ENCODE measurements around the gene PCID2.
A peak's percentile ranks its signal among the peaks of the same experiment; 100 is the strongest.

The PCID2 gene

DNA sequence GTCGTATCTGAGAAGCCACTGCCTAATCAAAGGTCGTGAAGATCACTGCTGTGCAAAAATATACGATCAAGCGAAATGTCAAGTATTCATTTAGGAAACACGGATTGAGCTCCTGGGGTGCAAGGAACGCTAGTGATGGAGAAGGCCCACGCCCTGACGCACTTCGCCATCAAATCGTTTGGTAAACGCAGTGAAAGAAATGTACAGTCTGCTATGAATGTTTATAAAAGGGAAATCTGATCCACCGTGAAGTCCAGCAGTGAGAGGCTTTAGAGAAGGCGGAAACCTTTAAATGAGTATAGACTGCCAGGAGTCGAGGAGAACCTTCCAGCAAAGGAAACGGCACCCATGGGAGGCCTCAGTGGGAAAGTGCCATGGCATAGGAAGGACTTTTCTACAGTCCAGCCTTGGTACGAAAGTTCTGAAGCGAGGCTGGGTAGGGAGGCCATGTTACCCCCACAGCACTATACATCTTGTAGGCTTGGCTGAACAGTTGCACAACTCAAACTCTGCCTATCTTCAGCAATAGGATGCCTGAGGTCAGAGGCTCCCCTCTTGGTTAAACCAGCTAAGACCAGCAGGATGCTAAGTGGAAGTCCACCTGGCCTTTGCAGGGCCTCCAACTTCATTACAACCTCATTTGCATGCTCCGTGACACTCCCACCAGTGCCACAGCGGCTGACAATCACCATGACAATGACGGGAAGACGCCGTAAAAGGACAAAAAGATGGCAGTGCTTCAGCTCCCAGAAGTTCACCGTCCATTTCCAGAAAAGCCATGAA is 20.4 kb downstream of the PCID2 start:
- DNase-seq (ENCODE audit: extremely low read depth in 1 of 2, low read depth in 1 of 2) = no peak

DNA sequence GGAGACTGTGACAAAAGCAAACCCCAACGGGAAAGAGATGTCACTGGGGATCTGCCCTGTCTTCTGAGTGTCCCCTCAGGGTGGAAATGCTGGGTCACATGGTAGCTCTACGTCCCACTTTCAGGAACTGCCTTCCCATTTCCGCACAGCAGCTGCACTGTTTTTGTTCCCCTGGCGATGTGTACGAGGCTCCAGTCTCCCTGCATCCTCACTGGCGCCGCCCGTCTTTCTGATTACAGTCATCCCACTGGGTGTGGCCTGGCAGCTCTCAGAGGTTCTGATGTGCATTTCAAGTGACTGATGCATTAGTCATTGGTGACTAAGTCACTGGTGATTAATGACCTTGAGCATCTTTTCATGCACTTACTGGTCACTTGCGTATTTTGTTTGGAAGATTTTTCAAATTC is 21.2 kb downstream of the PCID2 start:
- DNase-seq (ENCODE audit: extremely low read depth in 1 of 2, low read depth in 1 of 2) = no peak

DNA sequence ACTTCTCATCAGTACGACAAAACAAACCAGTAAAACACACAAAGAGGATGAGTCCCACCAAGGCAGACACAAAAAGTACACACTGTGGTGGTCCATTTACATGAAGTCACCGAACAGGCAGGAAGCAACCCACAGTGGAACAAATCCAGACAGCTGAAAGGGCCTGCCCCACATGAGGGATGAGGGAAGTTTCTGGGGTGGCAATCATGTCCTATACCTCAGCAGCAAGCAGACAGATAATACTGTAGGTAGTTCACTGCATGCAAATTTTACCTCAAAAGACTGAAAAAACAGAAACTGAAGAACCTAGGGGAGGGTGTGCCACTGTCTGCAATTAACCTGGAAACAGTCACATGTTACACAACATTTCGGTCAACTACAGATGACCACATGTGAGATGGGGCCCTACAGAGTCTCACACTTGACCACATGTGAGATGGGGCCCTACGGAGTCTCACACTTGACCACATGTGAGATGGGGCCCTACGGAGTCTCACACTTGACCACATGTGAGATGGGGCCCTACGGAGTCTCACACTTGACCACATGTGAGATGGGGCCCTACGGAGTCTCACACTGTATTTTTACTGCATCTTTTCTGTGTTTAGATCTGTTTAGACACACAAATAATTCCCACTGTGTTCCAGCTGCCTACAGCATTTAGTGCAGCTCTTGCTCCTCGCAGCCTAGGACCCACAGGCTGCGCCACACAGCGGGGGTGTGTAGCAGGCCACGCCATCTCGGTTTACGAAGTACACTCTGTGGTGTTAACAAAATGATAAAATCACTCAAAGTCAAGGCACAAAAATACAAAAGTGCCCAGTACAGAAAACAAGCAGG is 22.2 kb downstream of the PCID2 start:
- no peak for DNase-seq (ENCODE audit: extremely low read depth in 1 of 2, low read depth in 1 of 2)

DNA sequence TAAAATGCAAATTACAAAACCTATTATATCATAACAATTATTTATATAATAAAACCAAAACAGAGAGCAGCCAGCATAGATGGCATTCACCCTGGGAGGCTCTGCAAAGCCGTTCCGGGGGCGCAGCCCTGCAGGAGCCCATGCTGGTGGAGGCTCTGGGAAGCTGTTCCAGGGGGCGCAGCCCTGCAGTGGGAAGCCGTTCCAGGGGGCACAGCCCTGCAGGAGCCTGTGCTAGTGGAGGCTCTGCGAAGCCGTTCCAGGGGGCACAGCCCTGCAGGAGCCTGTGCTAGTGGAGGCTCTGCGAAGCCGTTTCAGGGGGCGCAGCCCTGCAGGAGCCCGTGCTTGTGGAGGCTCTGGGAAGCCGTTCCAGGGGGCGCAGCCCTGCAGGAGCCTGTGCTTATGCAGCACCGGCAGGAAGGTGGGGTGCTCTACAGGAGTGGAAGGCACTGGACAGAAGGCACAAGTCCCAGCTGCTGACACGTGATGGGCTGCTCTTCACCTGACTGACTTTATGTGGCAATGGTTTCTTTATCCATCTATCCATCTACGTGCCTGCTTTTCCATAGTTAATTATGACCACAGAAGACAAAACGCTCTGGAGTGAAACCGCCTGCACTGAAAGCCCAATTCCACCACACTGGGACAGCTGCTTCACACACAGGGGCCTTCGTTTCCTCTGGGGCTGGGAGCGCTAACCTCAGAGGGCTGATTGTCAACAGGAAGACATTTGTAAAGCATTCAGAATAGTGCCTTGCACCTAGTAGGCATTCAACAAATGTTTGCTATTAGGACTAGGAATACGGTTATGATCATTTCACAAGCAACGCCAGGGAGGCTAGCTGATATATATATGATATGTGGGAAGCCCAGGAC is 23.7 kb downstream of the PCID2 start:
- no peak for DNase-seq (ENCODE audit: extremely low read depth in 1 of 2, low read depth in 1 of 2)

DNA sequence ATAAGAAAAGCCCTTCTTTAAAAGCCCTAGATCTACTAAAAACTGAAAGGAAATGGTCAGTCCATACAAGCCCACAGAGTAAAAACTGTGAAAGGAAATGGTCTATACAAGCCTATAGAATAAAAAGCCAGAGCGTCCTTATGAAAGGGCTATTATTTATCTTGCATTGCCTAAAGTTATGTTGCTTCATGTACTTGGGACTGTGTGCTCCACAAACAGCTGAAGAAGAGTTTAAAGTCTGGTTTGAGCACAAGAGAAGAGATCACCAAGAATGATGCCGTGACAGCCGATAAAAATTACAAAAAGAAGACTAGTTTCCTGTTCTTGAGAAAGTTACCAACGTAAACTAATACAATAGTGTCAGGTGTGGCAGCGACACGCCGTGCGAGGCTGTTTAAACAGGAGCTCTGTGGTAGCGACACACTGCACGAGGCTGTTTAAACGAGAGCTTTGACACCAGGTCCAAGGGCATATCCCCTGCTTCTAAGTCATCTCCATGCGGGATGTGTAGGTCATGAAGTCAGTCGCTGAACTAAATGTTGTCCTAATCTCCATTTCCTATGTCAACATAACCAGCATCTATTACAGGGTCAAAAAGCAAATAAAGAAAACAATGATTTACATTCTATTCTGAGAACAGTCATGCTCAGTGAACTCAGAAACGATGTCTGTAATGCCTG is 24.9 kb downstream of the PCID2 start:
- DNase-seq (ENCODE audit: extremely low read depth in 1 of 2, low read depth in 1 of 2) = no peak

DNA sequence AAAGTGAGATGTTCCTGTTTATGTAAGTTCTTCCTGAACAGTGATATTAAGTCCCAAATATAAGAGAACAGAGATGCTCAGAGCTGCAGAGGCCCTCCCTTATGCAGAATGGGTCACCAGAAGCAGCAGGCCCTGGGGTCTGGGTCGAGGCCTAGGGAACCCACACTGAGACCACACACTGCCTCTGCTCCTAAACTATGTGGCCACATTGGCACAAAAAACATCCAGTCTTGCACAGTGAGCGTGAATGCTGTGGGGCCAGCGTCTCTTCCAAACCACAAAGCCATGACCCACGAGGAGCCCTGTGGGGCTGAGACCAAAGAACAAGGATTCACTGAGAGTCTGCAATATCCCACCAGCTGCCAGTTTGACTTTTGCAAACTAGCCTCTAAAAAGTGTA is 26.4 kb downstream of the PCID2 start:
- no peak for DNase-seq (ENCODE audit: extremely low read depth in 1 of 2, low read depth in 1 of 2)

DNA sequence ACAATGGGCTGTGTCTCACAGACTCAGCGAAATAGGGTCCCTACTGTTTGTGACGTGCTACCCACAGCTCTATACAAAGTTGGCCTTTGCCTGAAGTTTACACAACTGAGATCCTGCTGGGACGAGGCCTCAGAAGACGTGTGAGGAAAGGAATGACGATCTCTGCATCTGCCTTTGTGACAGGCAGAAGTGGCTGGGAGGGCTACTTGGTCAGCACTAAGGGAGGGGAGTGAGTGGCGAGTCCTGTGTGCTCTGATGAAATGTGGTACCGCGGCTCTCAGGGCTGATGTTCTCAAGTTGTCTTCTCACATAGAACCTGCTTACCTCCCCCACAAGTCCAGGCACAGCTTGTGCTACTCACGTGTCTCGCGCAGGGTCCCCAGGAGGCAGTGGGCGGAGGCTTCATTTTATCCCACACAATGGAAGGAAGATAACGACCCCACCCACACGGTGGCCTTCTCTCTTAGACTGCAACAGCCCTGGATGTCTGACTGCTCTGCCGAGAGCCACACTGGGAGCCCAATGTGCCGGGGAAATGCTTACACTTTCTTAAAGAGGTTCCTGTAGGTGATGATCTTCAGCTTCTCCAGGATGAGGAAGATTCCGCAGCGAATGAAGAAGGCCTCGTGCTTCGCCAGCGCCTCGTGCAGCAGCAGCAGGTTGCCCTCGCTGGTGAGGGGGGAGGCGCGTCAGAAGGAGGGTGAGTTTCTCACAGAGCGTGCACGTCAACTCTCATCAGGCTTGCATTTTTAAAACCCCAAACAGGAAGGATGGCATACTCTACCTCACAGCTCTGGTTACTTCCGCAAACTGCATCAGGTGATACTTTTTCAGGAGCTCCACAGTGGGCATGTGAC is 28.9 kb downstream of the PCID2 start:
- no peak for DNase-seq (ENCODE audit: extremely low read depth in 1 of 2, low read depth in 1 of 2)

DNA sequence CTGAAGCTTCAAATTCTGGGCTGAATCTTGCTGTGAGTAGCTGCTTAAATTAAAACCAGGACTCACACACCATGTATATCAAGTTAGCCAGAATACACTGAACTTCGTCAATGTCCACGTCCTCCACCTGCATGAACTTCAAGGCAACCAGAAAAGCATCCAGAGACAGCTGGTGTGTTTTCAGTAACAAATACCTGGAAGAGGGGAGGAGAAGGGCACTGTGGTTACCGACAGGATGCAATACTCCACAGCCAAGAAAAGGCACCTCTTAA is 29.6 kb downstream of the PCID2 start:
- DNase-seq (ENCODE audit: extremely low read depth in 1 of 2, low read depth in 1 of 2) = no peak

DNA sequence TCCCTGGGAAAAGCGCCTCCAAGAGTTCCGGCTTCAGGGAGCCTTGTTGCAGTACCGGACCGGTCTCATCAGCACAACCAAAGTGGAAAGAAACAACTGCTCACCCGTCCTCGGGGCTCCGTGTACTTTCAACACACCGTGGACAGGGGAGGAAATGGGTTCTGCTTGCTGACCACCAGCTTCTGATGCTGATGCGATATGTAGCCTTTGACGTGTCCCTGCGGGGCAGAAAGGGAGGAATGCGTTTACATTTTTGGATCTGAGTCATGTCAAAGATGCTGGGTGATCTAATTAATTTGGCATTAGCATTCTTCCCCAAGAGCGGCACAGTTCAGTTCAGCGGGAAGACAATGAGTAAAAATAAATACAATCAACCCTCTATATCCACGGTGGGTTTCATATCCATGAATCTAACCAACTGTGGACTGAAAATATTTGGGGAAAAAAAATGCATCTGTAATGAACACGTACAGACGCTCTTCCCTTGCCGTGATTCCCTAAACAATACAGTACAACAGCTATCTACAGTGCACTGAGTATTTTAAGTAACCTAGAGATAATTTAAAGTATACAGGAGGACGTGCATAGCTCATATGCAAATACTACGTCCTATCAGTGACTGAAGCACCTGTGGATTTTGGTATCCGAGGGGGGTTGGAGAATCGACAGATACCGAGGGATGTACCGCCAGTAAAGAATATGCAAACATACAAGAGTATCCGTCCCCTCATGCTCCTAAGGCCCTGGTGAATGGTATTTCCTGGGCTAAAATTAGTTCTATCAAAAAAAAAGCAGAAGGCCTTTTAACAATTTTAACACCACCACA is 30.2 kb downstream of the PCID2 start:
- DNase-seq (ENCODE audit: extremely low read depth in 1 of 2, low read depth in 1 of 2) = no peak

DNA sequence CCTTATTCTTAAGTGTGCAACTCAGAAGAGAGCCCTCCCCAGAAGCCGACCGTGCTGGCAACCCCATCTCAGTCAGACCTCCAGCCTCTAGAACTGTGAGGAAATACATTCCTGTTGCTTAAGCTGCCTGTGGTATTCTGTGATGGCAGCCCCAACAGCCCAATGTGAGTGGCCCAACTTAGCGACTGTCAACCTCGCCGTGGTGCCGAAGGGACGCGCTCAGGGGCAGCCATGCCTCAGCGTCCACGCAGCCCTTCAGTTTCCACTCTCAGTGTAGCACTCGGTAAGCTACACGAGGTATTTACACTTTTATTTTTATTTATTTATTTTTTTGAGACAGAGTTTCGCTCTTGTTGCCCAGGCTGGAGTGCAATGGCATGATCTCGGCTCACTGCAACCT is 31.6 kb downstream of the PCID2 start:
- DNase-seq (ENCODE audit: extremely low read depth in 1 of 2, low read depth in 1 of 2) = no peak

DNA sequence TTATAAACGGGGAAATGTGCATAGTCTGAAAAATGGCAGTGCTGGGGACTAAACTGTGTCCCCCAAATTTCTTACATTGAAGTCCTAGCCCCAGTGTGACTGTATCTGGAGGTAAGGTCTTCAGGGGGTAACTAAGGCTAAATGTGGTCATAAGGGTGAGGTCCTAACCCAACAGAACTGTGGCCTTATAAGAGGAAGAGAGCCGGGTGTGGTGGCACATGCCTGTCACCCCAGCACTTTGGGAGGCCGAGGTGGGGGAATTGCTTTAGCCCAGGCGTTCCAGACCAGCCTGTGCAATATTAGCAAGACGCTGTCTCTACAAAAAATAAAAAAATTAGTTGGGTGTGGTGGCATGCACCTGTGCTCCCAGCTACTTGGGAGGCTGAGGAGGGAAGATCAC is 32.2 kb downstream of the PCID2 start:
- peak; percentile 37 to 44 for DNase-seq (ENCODE audit: extremely low read depth in 1 of 2, low read depth in 1 of 2)

DNA sequence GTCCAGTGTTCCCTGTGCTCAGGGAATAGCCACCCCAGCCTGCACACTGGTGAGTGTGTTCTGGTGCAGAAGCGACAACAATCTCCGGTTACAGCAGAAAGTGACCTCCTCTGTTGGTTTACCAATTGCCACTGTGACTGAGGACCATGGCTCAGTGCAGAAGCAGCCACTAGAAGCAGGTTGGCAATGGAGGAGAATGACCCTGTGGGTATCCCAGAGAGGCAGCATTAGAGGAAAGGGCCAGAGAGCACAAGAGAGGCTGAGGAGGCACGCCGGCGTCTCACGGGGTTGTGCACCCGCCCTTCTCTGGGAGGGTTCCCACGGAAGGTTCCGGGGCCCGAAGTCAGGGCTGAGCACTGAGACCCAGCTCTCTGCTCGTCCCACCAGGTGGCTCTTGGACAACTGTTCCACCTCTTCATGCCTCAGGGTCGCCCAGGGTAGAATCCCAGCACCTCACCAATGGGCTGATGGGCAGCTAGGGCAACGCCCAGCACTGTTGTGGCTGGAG is 36.0 kb downstream of the PCID2 start:
- DNase-seq (ENCODE audit: extremely low read depth in 1 of 2, low read depth in 1 of 2) = no peak

DNA sequence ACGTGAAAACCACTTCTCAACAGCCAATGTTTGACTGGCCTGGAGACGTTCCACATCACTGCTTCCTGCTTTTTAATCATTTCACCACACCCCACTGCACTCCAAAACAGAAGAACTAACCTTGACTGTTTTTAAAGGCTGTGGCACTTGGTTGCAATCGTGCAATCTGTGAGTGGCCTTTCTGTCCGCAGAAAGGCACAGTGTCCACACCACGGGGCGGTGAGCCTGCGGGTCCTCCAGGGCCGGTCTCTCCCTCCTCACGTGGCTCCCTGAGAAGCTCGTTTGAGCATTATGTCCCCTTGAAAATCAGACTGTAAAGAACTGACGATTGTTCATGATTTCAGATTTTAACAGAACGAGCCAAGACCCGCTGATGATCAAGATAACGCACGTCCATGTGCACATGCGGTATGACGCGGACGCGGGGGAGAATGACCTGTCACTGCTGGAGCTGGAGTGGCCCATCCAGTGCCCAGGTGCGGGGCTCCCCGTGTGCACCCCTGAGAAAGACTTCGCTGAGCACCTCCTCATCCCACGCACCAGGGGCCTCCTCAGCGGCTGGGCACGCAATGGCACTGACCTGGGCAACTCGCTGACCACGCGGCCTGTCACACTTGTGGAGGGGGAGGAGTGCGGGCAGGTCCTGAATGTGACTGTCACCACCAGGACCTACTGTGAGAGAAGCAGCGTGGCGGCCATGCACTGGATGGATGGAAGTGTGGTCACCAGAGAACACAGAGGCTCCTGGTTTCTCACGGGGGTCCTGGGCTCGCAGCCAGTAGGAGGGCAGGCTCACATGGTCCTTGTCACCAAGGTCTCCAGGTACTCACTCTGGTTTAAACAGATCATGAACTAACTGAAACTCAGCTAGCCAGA is 37.0 kb downstream of the PCID2 start:
- no peak for DNase-seq (ENCODE audit: extremely low read depth in 1 of 2, low read depth in 1 of 2)

DNA sequence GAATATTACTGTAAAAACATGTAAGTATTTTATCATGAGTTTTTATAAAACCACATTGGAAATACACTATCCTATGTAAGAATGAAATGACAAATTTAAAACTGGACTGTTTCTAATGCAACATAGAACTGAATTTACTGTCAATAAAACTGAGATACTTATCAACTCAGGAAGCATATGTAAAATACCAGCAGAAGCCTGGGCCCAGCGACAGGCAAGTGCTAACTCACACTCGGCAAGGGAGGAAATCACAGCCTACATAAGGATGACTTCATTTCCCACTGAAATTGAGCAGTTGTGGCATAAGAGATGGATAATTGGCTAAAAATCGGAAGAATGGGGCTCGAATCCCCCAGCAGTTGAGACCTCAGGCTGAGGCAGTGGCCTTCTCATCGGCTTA is 38.0 kb downstream of the PCID2 start:
- DNase-seq (ENCODE audit: extremely low read depth in 1 of 2, low read depth in 1 of 2) = no peak

DNA sequence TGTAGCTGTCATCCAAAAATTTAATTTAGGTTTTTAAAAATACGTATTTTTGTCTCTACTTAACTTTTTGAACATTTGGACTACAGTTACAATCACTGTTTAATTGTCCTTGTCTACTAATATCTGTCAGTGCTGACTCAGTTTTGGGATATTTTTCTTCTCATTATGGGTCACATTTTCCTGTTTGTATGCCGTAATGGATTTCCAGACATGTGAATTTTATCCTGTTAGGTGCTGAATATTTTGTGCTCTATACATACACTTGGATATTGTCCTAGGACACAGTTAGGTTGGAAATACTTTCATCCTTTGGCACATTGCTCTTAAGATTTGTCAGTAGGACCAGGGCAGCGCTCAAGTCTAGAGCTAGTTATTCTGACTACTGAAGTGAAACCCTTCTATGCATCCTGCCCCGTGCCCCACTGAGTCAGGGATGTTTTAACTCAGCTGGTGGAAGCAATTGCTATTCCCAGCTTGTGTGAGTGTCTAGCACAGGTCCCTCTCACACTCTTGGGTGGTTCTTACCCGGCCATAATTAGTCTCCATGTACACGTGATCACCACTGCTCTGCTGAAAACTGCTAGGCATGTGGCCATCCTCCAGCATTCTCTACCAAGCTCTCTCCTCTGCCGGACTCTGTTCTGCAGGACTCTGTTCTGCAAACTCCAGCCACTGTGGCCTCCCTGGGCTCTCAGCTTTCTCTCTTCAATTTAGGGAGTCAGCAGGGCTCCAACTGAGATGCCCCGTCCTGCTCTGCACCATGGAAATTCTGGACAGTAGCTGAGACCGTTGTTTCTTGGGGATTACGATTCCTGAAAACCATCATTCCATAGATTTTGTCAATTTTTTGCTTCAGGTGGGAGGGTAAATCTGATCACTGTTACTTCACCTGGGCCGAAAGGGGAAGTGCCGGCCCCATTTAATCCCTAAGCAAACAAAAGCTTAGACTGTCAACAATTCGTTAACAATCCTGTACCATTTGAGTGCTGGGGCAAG is 38.9 kb downstream of the PCID2 start:
- no peak for DNase-seq (ENCODE audit: extremely low read depth in 1 of 2, low read depth in 1 of 2)

DNA sequence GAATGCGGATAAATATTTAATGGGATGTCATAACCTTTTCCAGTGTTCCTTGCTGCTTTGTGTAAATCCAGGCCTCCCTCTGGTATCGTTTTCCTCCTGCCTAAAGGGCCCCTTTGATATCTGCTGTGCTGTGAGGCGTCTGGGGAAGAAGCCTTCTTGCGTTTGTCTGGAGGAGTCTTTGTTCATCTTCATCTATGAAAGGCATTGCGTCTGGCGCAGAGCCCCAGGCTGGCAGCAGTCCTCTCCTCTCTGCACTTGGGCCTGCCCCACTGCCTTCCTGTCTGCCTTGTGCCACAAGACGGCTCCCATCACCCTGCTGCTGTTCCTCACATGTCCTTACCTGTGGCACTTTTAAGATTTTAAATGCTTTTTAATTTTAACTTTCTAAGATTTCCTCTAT is 40.3 kb downstream of the PCID2 start:
- no peak for DNase-seq (ENCODE audit: extremely low read depth in 1 of 2, low read depth in 1 of 2)

DNA sequence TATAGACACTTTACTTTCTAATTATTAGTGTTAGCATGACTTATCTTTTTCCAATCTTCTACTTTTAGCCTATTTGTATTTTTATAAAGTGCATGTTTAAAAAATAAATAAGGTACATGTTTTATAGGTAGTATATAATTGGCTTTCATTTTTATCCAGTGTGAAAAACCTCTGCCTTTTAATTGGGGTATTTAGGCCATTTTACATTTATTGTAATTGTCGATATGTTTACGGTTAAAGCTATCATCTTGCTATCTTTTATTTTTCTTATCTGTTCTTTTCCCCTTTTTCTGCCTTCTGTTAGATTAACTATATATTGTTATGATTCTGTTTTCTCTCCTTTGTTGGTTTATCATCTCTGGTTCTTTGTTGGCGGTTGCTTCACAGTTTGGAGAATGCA is 40.9 kb downstream of the PCID2 start:
- no peak for DNase-seq (ENCODE audit: extremely low read depth in 1 of 2, low read depth in 1 of 2)

Data from activated CD8-positive, alpha-beta memory T cell treated with anti-CD3 and anti-CD28 coated beads for 1 hour (primary cell).